DOHH2 (cell line): Measurements from ENCODE around the gene SLC2A4.

Experiments used
- EZH2phosphoT487 ChIP-seq: fragments of 200-600 bp; sonication (generic); IDR thresholded peaks from 2 replicates; pipeline ENCODE4 v1.6.1; 2017; ENCODE audit warnings: borderline replicate concordance, mild to moderate bottlenecking, antibody characterized with exemption, low read length, moderate library complexity, mixed read lengths
- TF ChIP-seq, protein P1 (sequence below): fragments of 200-600 bp; sonication (generic); IDR thresholded peaks from one replicate; pipeline ENCODE4 v1.5.1; 2014; ENCODE audit warnings: antibody characterized with exemption, mild to moderate bottlenecking, low read depth, low read length; ENCODE audit not compliant: poor library complexity, severe bottlenecking

DNA sequence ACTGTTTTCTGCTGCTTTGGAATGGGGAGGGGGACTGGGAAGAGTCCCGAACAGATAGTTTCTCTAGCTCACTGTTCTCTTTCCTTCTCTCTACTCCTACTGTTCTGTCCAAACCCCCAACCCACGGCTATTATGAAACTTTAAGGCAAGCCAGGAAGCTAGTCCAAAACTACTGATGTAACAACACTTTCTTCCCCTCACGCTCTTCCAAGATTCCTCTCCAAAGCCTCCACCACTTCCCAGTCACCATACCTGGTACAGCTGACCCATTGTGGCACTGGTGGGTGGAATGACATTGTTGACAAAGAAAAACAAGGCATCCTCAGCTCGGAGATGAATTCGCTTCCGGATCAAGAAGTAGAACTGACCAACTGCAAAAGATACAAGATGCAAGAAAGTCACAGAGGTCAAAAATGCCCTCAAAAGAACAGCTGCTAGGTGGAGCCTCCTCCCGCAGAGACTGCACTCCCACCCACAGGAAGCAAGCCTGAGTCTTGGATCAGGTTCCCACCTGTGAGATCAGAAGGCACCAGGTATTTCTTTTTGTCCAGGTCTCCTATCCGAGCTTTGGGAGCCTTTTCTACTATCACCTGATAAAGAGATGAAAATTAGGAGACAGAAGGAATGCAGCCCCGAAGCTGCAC, 40.3 kb upstream of the SLC2A4 start:
- TF ChIP-seq, protein P1, sequence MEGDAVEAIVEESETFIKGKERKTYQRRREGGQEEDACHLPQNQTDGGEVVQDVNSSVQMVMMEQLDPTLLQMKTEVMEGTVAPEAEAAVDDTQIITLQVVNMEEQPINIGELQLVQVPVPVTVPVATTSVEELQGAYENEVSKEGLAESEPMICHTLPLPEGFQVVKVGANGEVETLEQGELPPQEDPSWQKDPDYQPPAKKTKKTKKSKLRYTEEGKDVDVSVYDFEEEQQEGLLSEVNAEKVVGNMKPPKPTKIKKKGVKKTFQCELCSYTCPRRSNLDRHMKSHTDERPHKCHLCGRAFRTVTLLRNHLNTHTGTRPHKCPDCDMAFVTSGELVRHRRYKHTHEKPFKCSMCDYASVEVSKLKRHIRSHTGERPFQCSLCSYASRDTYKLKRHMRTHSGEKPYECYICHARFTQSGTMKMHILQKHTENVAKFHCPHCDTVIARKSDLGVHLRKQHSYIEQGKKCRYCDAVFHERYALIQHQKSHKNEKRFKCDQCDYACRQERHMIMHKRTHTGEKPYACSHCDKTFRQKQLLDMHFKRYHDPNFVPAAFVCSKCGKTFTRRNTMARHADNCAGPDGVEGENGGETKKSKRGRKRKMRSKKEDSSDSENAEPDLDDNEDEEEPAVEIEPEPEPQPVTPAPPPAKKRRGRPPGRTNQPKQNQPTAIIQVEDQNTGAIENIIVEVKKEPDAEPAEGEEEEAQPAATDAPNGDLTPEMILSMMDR, result no peak
- TF ChIP-seq EZH2phosphoT487, result no peak
